ENCODE results near the gene JPH2.

DNA sequence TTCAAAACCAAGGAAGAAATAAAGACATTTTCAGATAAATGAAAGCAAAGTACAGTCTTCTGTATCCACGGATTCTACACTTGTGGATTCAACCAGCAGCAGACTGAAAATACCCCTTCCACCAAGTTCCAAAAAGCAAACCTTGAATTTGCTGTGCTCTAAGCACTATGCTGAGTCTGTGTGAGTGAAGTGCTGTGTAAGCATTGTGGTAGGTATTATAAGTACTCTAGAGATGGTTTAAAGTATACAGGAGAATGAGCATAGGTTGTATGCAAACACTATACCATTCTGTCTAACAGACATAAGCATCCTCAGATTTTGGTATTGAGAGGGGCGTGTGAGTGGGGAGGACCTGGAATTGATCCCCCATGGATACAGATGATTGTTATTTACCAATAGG, 14.0 kb upstream of the JPH2 start:
- TF ChIP-seq HDAC2 (IDR thresholded peaks at IDR 0.05) (no peak), BHLHE40 (IDR thresholded peaks at IDR 0.05; ENCODE audit: borderline replicate concordance in 1 of 2, low read depth in 2 of 2, low read length in 1 of 2) (no peak)

All from GM12878 (cell line).